Pulmonary artery endothelial cell (primary cell): Measurements from ENCODE around the gene TMEM14A. TPM values are rescaled to one million over a fixed set of nuclear protein-coding genes. Genes with fewer than 3 reads are reported as not detected.
"Not testable (repeated sequence)": the region's sequence is repeated elsewhere in the genome, so short reads cannot be mapped to it uniquely, and the experiment has no call there.

Experiments
- DNase-seq: peaks from one replicate; pipeline ENCODE4 v3.0.0-alpha.2; 2011; ENCODE audit warnings: low read depth, low spot score
- total RNA-seq: library from RNA; depleted of rRNA; stranded (reverse); fragments of >200 nt; gene quantifications from 2 replicates; pipeline ENCODE4 v1.2.3, GENCODE V29; 2014

Gene TMEM14A
- total RNA-seq, 1 donor from 2014 or later: 25.2 TPM

GRCh38 chr6:52694404-52694803 is 23.5 kb downstream of the TMEM14A start:
- no peak for DNase-seq

- no peak for DNase-seq
These were observed 25.5 kb downstream of the TMEM14A start for GRCh38 chr6:52696418-52696817.

DNA sequence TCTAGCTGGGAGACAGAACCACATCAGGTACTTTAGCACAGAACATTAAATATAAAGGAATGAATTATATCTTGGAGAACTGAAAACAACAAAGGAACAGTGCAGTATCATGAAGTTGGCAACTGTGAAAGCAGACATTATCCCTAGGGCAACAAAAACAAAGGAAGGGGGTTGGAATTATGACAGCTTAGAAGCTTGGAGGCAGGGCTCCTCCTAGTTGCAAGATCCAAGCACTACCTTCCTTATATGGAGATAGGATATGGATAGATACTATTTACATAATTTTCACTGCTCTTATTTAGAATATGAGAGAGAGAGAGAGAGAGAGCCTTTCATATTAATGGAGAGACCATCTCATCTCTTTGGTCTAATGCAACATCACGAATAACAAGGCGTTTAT is 27.0 kb downstream of the TMEM14A start:
- DNase-seq: no peak

DNA sequence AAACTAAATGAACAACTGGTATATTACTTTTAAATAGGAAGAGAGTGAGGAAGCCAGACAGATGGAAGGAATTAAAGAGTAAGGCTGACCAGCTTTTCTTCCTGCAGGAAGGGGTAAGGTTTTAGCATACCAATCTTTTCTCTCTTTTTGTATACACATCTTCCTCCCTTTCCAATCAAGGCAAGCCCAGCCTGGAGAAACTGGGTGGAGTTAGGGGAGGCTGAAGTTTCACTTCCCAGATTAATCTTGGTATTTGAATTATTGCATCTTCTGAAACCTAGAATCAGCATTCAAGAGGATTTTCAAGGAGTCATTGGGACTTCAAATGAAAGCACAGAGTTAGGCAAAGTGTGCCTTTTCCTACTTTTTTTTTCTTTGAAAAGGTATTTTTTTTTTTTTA is 33.1 kb downstream of the TMEM14A start:
- DNase-seq: no peak

- DNase-seq: not testable (repeated sequence)
These were observed 34.0 kb downstream of the TMEM14A start for GRCh38 chr6:52704781-52705502.

GRCh38 chr6:52706001-52706400 is 35.1 kb downstream of the TMEM14A start:
- no peak for DNase-seq

DNA sequence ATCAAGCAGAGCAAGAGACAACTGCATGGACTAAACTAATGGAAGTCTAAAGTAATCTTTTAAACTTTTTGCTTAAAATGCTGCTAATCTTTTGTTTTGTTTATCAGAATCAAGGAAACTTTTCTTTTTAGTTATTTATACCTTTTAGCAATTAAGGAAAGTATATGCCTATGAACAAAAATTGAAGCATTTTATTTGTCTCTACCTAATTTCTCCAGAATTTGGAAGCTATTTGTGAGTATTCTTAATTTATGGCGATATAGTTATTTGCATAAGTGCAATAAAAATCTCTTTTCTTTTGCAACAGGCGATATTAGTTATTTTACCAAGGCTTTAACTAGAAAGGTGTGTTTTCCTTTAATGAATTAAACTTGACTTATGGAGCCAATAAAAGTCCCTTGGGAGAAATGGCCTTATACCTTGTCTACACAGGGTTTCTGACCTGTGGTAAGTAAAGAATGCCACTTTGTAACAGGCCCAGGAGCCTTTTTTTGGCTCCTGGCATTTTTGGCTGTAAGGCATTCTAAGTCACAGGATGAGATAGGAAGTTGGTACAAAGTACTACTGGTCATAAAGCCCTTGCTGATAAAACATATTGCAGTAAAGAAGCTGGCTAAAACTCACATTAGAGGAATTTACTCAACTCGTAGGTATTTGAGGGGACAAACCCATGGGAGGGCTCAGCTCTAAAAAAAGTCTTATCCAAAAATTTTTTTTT is 37.2 kb downstream of the TMEM14A start:
- DNase-seq: no peak

DNA sequence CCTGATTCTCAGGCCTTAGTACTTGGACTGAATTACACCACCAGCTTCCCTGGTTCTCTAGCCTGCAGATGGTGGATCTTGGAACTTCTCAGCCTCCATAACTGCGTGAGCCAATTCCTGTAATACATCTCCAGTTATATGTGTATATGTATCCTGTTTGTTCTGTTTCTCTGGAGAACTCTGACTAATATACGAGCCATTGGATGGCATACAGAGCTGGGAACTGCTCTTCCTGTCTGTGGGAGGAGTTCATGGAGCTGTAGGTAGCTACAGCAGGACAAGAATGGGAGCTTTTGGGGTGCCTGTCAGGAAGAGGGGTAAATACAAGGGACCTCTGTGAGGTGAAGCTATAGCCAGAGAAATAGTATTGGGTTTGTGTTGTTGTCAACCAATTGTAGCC is 41.2 kb downstream of the TMEM14A start:
- DNase-seq: no peak

GRCh38 chr6:52714761-52715160 is 43.8 kb downstream of the TMEM14A start:
- not testable (repeated sequence) for DNase-seq

- no peak for DNase-seq
These were observed 47.6 kb downstream of the TMEM14A start for GRCh38 chr6:52718550-52718949.

DNA sequence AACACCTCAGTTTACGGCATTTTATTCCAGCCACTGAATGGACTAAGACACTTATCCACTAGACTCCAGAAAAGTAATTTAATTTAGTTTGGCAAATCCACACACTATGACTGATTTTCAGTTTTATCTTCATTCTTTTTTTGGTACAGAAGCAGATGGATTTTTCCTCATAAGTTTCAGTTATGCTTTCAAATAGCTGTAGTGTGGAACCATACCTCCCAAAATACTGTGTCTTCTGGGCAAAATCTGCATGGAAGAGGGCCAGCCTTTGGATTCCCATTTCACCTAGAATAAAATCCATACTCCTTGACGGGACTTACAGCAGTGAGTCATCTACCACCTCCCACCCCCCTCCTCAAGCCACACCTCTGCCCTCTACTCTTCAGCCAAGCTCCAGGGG is 49.4 kb downstream of the TMEM14A start:
- DNase-seq: no peak

- no peak for DNase-seq
These were observed 53.1 kb downstream of the TMEM14A start for GRCh38 chr6:52724042-52724405.

GRCh38 chr6:52724406-52725121 is 53.7 kb downstream of the TMEM14A start:
- DNase-seq: peak; percentile 4

DNA sequence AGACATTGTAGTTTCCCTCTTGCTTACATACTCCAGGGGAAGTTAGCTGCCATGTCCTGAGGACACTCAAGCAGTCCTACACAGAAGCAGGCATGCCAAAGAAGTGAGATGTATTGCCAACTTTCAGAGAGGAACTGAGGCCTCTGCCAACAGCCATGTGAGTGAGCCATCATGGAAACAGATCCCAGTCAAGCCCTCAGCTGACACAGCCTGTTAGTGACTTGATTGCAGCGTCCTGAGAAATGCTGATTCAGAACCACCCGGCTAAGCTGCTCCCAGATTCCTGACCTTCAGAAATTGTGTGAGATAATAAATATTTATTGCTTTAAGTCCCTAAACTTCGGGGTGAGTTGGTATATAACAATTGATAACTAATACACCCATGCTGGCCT is 54.2 kb downstream of the TMEM14A start:
- no peak for DNase-seq

DNA sequence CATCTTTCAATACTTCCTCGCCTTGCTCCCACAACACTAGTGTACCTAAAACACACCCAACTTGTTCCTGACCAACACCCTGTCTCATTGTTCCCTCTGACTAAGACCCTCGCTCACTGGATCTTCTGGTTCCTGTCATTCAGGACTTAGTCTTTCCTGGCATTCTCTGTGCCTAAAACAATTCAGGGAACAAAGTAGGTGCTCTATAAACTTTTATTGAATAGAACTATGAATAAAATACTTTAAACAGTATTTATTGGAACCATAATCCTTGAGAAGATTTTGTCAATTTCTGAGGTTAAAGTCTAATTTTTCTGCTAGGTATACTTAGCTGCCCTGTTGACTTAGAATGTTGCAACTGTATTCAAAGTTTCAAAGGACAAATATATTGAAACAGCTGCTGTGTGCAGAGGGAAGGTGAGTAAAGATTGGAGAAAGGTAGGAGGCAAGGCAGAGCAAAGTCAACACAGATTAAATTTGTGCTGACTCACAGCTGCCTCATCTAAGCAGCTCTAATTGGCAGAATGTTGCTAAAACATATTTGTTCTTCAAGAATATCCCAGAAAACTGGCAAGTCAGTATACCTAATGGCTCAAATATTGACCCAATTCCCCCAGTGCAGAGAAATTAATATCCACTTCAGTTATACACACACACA is 54.8 kb downstream of the TMEM14A start:
- no peak for DNase-seq

GRCh38 chr6:52726193-52726542 is 55.3 kb downstream of the TMEM14A start:
- no peak for DNase-seq

- DNase-seq: no peak
These were observed 56.0 kb downstream of the TMEM14A start for GRCh38 chr6:52726741-52727535.

- no peak for DNase-seq
These were observed 57.0 kb downstream of the TMEM14A start for GRCh38 chr6:52727908-52728307.

DNA sequence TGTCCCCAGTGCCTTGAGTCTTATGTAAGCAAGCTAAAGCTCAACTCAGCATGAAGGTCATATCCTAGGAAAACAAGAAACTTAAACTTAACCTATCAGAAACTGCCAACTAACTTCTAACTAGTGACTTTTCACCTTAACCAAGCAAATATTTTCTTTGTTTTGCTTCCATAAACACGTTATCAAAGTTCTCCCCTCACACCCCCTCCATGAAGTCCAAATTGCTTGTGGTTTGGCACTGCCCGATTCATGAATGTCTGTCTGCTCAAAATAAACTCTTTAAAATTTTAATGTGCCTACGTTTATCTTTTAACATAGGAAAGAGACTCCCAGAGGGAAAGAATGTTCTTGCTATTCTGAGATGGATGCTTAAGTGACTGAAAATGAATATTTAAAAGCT is 57.5 kb downstream of the TMEM14A start:
- DNase-seq: no peak

GRCh38 chr6:52729576-52729975 is 58.7 kb downstream of the TMEM14A start:
- no peak for DNase-seq

- no peak for DNase-seq
These were observed 60.8 kb downstream of the TMEM14A start for GRCh38 chr6:52731719-52732118.
